RCC 7860 (cell line): ENCODE results near the gene ZNF684.
A peak's percentile ranks its signal among the peaks of the same experiment; 100 is the strongest.
"Not testable (repeated sequence)": the region's sequence is repeated elsewhere in the genome, so short reads cannot be mapped to it uniquely, and the experiment has no call there.

Experiments
- DNase-seq: peaks from one replicate; pipeline ENCODE4 v3.0.0-alpha.2; 2015; ENCODE audit warnings: low spot score
- FAIRE-seq: peaks from 2 replicates; lab custom pipeline; 2012; peaks lifted over from hg19 to GRCh38; lab: Jason Lieb, UNC

ZNF684 gene

DNA sequence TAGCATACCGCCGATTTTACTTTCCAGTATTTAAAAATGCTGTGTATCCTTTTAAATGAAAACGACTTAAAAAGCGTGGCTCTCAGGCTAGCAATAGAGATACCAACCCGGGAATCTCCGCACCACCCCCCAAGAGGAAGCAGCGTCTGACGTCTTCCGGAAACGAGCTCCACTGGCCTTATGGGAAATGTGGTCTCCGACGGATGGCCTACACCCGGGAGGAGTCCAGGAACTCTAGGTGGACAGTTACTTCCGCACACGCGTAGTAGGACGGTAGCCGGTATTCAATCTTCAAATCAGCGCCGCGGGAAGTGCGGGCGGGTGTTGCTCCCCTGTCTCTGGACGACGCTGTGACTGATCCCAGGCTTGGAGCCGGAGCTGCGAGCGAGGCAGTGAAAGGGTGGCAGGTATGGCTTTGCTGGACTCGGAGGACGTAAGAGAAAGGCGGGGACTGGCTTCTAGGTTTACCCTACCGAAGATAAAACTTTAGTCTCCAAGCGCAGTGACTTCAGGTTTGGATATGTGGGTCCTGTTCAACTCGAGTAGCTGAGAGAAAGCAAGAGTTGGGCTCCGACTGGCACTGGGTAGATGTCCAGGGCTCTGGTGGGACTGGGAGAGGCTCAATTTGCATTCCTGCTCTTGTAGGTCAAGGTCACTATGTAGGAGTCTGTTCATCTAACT, at the start of gene ZNF684:
TSS of gene ZNF684 (plus strand) at position 257 of the 681 bp plus-strand sequence. CDS start 1,530 bp downstream, outside the sequence.
- peak; percentile 94 for DNase-seq
- peak; percentile 93 for FAIRE-seq

DNA sequence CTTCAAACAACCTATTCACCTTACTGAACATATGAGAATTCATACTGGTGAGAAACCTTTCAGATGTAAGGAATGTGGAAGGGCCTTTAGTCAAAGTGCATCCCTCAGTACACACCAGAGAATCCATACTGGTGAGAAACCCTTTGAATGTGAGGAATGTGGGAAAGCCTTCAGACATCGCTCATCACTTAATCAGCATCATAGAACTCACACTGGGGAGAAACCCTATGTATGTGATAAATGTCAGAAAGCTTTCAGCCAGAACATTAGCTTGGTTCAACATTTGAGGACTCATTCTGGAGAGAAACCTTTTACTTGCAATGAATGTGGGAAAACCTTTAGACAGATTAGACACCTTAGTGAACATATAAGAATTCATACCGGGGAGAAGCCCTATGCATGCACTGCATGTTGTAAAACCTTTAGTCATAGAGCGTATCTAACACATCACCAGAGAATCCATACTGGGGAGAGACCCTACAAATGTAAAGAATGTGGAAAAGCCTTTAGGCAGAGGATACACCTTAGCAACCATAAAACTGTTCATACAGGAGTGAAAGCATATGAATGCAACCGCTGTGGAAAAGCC, 36.0 kb upstream of the ZNF684 start:
- DNase-seq (no peak), FAIRE-seq (no peak)

DNA sequence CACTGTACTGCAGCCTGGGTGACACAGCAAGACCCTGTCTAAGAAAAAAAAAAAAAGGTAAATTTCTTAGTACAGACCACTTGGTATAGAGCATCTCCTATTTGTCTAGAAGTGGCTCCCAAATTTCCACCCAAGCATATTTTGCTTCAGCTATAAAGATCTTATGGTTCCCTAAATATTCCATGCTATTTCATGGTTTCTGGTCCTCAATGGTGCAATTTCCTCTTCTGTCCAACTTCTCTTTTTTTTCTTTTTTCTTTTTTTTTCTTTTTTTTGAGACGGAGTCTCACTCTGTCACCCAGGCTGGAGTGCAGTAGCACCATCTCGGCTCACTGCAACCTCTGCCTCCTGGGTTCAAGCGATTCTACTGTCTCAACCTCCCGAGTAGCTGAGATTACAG, 28.8 kb upstream of the ZNF684 start:
- DNase-seq, FAIRE-seq: not testable (repeated sequence)

DNA sequence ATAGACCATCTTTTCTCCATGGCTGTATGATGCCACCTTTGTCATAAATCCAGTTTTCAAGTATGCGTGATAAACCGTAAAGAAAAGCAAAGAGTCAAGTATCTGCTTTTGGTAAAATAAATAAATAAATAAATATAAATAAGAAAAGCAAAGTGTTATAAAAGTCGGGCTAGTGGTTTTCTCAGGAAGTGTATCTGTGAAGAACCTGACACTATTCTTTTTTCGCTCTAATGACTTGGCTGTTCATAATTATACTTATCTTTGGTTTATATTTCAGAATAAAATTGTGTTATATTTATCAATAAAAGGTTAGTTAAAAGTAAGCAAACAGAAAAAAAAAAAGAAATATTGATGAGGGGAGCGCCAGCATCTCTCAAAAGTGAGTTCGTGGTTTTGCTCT, 23.5 kb upstream of the ZNF684 start:
- FAIRE-seq (no peak), DNase-seq (no peak)

DNA sequence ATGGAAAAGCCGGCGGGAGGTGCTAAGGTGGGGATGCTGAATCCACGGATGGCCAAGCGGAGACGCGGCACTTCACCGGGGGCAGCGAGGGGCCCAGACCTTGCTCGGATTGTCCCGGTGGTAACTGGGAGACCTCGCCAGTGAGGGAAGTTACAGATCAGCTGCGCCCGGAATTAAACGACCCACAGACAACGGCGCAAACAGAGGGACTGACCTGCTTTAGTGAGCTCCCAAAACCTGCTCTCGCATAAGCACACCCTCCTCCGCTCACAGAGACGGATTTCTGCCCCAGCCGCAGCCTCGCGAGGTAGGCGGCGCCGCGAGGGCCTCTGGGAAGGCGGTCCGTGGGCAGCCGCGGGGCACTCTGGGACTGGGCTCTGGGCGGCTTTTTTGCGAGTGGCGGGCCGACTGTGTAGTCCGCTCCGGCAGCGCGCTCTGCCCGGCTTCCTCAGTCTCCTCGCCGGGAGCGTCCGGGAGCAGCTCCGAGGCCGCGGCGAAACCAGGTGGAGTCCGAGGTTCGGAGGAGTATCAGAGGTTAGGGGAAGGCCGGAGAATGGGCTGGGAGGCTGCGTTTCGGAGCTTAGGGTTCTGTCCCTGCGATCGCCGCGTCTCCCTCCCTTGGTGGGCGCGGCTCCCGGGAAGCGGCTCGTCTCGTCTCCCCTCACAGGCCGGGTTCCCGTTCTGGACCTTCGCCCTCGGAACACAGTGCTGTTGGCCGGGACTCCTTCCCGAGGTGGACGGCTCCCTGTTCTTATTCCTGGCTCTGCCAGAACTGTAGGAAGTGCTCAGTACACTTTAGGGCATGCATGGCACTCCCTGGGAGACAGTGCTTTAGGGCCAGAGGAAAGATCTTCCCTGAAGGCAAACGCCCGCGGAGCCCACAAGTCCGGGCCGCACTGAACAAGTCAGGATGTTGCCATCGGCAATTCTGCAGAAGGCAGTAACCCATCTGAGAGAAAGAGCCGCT, 22.8 kb upstream of the ZNF684 start, which contains the start of gene EXO5:
TSS of gene EXO5 (plus strand) at position 393 of the 967 bp plus-strand sequence. CDS start 5,778 bp downstream, outside the sequence.
- DNase-seq (peak; percentile 47), FAIRE-seq (no peak)

DNA sequence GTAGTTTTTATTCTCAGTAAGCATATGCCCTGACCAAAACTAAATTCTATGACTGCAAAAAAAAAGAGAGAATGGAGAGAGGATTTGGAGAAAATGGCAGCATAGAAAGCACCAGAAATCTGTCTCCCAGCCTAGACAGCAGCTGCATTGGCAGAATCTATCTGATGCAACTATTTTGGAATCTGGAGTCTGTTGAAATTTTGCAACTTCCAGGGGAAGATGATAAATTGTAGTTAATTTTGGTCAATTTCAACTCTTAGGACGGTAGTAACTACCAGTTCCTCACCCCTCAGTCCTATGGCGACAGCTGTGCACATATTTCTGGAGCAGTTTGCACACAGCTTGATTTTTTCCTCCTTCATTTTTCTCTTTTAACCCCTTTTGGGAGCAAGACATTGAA, 11.9 kb upstream of the ZNF684 start:
- no peak for FAIRE-seq
- DNase-seq = no peak

DNA sequence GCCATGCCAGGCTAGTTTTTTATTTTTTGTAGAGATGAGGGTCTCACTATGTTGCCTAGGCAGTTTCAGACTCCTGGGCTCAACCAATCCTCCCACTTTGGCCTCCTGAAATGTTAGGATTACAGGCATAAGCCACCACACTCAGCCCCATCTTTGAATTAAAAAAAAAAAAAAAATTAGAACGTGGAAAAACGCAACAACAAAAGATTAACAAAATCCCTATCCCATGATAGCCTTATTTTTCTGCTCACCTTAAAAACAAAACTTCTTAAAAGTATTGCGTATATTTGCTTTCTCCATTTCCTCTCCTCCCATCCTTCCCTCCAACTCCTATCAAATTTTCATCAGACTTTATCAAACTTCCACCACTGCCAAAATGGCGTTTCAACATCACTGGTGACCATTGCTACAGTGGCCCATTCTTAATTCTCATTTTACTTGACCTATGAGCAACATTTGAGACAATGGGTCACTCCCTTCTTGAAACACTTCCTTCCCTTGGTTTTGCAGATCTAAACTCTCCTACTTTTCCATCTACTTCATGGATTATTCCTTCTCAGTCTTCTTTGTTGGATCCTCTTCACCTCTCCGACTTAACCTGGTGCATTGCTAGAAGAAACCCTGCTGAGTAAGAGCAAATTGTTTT, 579 bp upstream of the ZNF684 start:
- FAIRE-seq = no peak
- DNase-seq = no peak

DNA sequence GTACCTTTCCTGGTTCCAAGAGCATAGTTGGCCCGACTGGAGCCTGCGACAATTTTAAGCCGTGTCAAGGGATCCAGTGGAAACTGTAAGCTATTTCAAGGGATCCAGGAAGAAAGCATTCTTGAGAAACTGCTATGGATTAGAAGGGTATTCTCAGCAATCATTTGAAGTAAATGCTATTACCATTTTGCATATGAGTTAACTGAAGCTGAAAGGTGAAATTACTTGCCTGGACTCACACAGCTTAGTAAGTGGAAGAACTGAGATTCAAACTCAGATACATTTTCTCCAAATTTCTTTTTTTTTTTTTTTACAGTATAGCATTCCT, 589 bp downstream of the ZNF684 start:
- DNase-seq = no peak
- FAIRE-seq = no peak

DNA sequence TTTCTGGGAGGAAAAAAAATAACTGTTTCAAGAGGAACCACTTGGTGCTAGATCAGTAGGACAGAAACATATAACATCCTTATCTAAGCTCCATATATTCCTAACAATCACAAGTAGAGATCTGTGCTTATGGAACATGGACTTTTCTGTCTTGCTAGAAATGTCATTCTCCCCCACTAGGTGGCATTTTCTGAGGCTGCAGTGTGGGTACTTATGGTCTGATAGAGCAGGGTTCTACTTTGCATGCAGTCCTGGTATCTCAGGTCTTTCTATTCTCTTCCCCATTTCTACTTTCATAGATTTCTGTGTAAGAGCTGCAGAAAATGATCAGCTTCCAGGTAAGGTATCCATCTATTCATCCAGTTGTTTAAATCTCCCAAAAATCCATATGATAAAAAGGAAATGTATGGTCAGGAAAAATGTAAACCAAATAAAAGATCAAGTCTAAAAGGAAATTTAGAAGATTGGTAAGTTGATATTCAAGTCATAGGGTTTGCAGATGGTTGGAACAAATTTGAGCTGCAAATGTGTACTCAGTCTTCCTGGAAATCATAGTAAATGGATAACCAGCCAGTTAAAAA, 1.5 kb downstream of the ZNF684 start:
- DNase-seq (no peak), FAIRE-seq (no peak)

DNA sequence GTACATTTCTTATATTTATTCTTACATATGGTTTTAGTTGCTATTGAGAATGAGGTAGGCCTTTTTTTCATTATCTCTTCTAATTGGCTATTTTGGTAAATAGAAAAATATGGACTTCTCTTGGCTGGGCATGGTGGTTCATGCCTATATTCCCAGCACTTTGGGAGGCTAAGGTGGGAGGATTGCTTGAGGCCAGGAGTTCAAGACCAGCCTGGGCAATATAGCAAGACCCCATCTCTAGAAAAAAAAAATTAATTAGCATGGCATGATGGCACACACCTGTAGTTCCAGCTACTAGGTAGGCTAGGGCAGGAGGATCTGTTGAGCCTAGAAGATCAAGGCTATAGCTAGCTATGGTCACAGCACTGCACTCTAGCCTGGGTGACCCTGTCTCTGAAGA, 3.2 kb downstream of the ZNF684 start:
- no peak for DNase-seq

DNA sequence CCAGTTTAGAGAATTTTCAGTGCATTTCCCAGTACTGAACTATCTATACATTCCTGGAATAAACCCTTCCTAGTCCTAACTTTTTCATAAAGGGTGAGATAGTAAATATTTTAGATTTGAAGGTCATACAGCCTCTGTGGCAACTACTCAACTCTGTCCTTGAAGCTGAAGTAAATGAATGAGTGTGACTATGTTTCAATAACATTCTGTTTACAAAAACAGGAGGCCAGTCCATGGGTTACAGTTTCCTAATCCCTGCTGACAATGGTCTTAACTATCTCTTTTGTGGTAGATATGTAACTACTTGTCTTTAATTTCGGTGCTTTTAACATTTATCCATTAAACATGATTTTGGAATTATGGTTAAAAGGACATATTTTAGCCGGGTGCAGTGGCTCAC, 4.3 kb downstream of the ZNF684 start:
- DNase-seq (no peak), FAIRE-seq (no peak)

More for the DNA sequence above, 3.2 kb downstream of the ZNF684 start:
- no peak for FAIRE-seq

DNA sequence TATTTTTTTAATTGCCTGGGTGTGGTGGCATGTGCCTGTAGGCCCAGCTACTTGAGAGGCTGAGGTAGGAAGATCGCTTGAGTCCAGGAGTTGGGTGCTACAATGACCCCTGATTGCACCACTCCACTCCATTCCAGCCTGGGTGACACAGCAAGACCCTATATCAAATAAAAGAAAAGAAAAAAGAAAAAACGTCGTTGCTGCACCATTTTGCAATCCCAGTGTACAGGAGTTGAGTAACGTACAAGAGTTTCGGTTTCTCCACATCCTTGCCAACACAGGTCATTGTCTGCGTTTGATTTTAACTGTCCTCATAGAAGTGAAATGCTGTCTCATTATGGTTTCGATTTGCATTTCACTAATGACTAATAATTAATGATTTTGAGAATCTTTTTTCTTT, 7.9 kb downstream of the ZNF684 start:
- FAIRE-seq (no peak), DNase-seq (no peak)

DNA sequence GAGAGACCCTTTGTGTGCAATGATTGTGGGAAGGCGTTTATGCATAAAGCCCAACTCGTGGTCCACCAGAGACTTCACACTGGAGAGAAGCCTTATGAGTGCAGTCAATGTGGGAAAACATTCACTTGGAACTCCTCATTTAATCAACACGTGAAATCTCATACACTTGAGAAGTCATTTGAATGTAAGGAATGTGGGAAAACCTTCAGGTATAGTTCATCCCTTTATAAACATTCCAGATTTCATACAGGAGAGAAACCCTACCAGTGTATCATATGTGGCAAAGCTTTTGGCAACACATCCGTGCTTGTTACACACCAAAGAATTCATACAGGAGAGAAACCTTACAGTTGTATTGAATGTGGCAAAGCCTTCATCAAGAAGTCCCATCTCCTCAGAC, 15.5 kb downstream of the ZNF684 start:
- FAIRE-seq (no peak), DNase-seq (no peak)

DNA sequence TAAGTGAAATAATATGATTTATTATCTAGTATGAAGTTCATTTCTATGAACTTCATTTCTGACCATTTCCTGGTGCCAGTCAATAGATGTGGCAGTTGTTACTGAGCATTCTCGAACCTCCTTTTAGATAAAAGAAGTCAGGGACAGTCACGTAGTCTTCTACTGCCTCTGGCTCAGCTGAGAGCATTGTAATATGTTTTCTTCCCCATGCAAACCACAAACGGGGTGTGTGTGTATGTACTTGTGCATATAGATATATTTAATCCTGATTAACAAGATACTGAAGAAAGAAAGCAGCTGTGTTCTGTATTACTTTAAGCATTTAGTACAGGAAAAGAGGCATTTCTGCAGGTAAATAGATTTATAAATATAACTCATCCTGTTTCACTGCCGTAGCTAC, 21.6 kb downstream of the ZNF684 start:
- DNase-seq = no peak

DNA sequence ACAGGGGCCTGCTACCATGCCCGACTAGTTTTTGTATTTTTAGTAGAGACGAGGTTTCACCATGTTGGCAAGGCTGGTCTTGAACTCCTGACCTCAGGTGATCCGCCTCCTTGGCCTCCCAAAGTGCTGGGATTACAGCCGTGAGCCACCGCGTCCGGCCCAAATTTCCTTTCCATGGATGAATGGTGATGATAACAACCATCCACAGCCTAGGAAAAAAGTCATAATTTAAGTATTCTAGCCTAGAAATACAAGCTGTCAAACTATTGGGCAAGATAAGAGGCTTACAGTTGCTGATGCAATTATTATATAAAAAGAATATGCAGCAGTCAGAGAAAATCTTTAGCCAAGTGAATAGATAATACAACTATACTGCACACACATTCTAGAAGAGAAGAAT, 23.4 kb downstream of the ZNF684 start:
- not testable (repeated sequence) for DNase-seq, FAIRE-seq

More for the DNA sequence above, 21.6 kb downstream of the ZNF684 start:
- FAIRE-seq = no peak

DNA sequence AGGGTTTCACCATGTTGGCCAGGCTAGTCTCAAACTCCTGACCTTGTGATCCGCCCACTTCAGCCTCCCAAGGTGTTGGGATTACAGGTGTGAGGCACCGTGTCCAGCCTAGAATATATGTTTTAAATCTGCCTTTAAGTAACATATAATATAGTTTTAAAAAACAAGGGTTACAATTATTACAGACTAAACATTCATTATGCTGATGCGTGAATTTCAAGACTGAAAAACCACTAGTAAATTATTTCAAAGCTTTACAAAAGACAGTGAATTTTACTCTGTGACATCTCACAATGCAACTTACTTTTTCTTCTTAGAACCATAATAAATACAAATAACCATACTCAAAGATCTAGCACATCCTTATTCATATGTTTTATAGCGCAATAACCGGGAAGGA, 24.7 kb downstream of the ZNF684 start:
- DNase-seq (no peak), FAIRE-seq (no peak)

DNA sequence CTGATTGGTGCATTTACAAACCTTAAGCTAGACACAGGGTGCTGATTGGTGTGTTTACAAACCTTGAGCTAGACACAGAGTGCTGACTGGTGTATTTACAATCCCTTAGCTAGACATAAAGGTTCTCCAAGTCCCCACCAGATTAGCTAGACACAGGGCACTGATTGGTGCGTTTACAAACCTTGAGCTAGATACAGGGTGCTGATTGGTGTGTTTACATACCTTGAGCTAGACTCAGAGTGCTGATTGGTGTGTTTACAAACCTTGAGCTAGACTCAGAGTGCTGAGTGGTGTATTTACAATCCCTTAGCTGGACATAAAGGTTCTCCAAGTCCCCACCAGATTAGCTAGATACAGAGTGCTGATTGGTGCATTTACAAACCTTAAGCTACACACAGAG, 26.8 kb downstream of the ZNF684 start:
- not testable (repeated sequence) for DNase-seq, FAIRE-seq

DNA sequence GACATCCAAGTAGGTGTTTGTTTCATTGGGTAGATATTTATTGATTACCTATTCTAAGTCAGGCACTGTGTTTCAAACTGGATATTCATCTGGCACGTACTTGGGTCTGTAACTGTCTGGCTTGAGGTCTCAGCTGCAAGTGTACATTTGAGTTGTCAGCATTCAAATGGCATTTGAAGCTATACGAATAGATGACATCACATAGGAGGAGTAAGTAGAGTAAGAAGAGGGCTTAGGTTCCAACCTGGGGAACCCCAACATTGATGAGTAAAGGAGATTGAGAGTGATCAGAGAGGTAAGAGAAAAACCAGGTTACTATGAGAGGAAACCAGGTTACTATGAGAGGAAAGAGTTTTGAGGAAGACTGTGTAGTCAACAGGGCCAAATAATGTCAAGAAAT, 30.7 kb downstream of the ZNF684 start:
- DNase-seq = no peak
- no peak for FAIRE-seq

DNA sequence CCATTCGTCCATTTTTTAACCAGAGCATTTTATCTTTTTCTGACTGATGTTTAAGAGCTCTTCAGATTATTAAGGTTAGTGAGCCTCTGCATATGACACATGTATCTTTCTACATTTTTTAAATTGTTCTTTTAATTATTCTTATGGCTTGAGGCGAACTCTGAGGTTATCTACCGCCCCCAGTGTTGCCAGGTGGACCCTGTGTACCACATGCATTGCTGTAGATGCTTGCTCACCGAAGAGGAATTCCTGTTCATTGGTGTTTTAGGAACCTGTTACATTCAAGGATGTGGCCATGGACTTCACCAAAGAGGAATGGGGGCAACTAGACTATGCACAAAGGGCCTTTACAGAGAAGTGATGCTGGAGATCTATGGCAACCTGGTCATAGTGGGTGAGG, 31.8 kb downstream of the ZNF684 start:
- DNase-seq (no peak), FAIRE-seq (no peak)

DNA sequence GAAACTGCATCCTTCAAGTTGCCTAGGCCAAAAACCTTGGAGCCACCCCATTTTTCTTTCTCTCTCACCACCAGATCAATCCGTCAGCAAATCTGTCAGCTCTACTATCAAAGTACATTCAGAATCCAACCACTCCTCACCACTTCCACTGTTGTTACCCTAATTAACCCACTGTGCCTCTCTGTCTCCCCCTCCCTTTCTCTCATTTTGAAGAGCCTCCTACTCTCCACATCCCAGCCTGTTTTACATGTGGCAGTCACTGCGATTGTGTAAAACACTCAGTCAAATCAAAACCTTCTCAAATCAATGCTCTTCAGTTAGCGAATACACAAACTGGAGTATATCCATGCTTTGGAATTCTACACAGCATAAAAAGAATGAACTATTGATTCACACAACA, 33.1 kb downstream of the ZNF684 start:
- FAIRE-seq = no peak
- DNase-seq = no peak

DNA sequence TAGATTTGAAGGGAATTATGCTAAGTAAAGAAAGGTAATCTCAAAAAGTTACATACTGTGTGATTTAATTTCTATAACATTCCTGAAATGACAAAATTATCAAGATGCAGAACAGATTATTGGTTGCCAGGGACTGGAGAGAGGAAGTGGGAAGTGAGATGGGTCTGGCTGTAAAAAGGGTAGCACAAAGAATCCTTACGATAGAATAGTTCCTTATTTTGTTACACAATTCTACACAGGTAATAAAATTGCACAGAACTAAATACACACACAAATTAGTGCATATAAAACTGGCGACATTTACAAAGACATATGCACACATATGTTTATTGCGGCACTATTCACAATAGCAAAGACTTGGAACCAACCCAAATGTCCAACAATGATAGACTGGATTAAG, 33.5 kb downstream of the ZNF684 start:
- DNase-seq (no peak), FAIRE-seq (no peak)
